GM18870 (cell line): Measurements from ENCODE around the gene FBXL2.
"Not testable (repeated sequence)": the region's sequence is repeated elsewhere in the genome, so short reads cannot be mapped to it uniquely, and the experiment has no call there.

ENCODE experiments used
- ATAC-seq: cut with Tn5 transposase; IDR thresholded peaks from one replicate; pipeline ENCODE4 v1.9.1; 2021; ENCODE audit warnings: moderate library complexity; ENCODE audit not compliant: unreplicated experiment

Gene FBXL2

DNA sequence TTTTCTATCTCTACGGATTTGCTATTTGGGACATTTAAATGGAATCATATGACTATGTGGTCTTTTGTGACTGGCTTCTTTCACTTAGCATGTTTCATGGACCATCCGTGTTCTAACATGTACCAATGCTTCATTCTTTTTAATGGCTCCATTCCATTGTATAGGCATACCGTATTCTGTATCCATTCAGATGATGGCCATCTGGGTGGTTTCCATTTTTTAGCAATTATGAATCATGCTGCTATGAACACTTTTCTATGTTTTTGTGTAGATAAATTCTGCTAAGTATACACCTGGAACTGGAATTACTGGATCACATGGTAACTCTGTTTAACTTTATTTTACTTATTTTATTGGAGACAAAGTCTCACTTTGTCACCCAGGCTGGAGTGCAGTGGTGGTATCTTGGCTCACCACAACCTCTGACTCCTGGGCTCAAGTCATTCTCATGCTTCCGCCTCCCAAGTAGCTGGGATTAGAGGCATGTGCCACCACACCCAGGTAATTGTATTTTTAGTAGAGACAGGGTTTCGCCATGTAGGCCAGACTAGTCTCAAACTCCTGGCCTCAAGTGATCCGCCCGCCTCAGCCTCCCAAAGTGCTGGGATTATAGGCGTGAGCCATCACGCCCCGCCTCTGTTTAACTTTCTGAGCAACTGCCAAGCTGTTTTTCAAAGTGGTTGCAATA, 149.5 kb downstream of the FBXL2 start:
- no peak for ATAC-seq

- ATAC-seq, result no peak
Observed at GRCh38 chr3:33428734-33429133, 151.5 kb downstream of the FBXL2 start.

- ATAC-seq, result not testable (repeated sequence)
Observed at GRCh38 chr3:33429306-33429705, 152.1 kb downstream of the FBXL2 start.

GRCh38 chr3:33430061-33430460, 152.8 kb downstream of the FBXL2 start:
- no peak for ATAC-seq

DNA sequence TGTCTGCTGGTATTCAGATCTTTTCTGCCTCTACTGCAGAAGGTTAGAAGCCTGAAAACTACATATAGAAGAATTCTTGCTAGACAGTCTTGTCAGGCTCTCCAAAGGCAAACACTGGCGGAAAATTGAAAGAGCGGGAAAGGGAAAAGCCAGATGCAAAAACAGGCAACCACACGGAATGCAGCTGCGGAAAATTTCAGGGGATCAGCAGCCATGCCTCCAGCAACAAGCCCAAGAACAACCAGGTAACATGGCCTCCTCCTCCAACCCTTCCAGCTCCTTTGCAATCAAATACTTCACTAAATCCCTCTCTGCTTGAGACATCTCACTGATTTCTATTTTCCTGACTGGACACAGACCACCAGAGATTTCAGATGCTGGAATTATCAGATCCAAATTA, 153.3 kb downstream of the FBXL2 start:
- no peak for ATAC-seq

DNA sequence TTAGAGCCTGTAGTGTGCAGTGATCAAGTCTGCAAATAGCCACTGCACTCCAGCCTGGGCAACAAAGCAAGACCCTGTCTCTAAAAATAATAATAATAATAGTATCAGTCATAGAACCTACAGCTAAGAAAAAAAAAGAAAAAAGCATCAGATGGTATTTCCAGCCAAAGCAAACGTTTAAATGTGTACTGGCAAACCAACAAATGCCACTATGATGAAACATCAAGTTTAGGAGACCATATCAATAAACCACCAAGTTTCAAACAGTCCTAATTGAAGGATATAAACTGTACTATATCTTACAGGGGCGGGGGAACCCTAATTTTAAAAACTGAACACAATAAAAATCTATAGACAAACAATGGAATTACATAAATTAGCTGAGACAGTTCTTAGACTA, 156.6 kb downstream of the FBXL2 start:
- ATAC-seq, result no peak
